ENCODE data around the gene ZNF410.
"Not testable (repeated sequence)": the region's sequence is repeated elsewhere in the genome, so short reads cannot be mapped to it uniquely, and the experiment has no call there.

Gene ZNF410

GRCh38 chr14:73887694-73888459, 1.2 kb downstream of the ZNF410 start:
- DNase-seq = no peak

- DNase-seq = no peak
These were observed 1.7 kb downstream of the ZNF410 start for GRCh38 chr14:73888460-73888725.

GRCh38 chr14:73888971-73889370, 2.3 kb downstream of the ZNF410 start:
- DNase-seq = no peak

- DNase-seq = no peak
These were observed 2.7 kb downstream of the ZNF410 start for GRCh38 chr14:73889376-73889775.

- not testable (repeated sequence) for DNase-seq
These were observed 7.6 kb downstream of the ZNF410 start for GRCh38 chr14:73894180-73894687.

- no peak for DNase-seq
These were observed 9.3 kb downstream of the ZNF410 start for GRCh38 chr14:73895939-73896338.

- DNase-seq = no peak
These were observed 9.9 kb downstream of the ZNF410 start for GRCh38 chr14:73896521-73896920.

GRCh38 chr14:73903028-73903427, 16.4 kb downstream of the ZNF410 start:
- DNase-seq = no peak

- DNase-seq = no peak
These were observed 23.0 kb downstream of the ZNF410 start for GRCh38 chr14:73909681-73910080.

- DNase-seq = no peak
These were observed 26.6 kb downstream of the ZNF410 start for GRCh38 chr14:73913256-73913655.

GRCh38 chr14:73916324-73916723, 29.7 kb downstream of the ZNF410 start:
- no peak for DNase-seq

- DNase-seq = not testable (repeated sequence)
These were observed 32.8 kb downstream of the ZNF410 start for GRCh38 chr14:73919457-73919856.

GRCh38 chr14:73924337-73924736, 37.7 kb downstream of the ZNF410 start:
- DNase-seq = no peak

- DNase-seq = no peak
These were observed 49.0 kb downstream of the ZNF410 start for GRCh38 chr14:73935666-73936065.

GRCh38 chr14:73936548-73936947, 49.9 kb downstream of the ZNF410 start:
- DNase-seq = no peak

GRCh38 chr14:73937012-73937411, 50.4 kb downstream of the ZNF410 start:
- DNase-seq = no peak

GRCh38 chr14:73942180-73942579, 55.5 kb downstream of the ZNF410 start:
- DNase-seq = no peak

- peak; percentile 38 for DNase-seq
These were observed 56.4 kb downstream of the ZNF410 start for GRCh38 chr14:73943083-73943482.

- no peak for DNase-seq
These were observed 57.9 kb downstream of the ZNF410 start for GRCh38 chr14:73944432-73945158.

GRCh38 chr14:73945159-73945670, 58.6 kb downstream of the ZNF410 start:
- no peak for DNase-seq

GRCh38 chr14:73949752-73950734, 63.4 kb downstream of the ZNF410 start, which contains the start of the genes COQ6 and FAM161B:
COQ6 (plus strand) TSS chr14:73950302; CDS start chr14:73950333, 31 bp downstream.
FAM161B (minus strand) TSS chr14:73950094; CDS start chr14:73950026, 68 bp downstream.
- DNase-seq = peak; percentile 93

GRCh38 chr14:73953731-73954130, 67.1 kb downstream of the ZNF410 start:
- DNase-seq = no peak

GRCh38 chr14:73955674-73956073, 69.0 kb downstream of the ZNF410 start:
- no peak for DNase-seq
